ENCODE results near the gene ZNF133. TPM values are rescaled to one million over a fixed set of nuclear protein-coding genes. Genes with fewer than 3 reads are reported as not detected.

ZNF133 gene
- total and polyA plus RNA-seq, 2 of the 13 experiments (the other 11 are each of a cell fraction or from before 2014, with no cell fraction given) = 23.5 to 26.7 TPM

DNA sequence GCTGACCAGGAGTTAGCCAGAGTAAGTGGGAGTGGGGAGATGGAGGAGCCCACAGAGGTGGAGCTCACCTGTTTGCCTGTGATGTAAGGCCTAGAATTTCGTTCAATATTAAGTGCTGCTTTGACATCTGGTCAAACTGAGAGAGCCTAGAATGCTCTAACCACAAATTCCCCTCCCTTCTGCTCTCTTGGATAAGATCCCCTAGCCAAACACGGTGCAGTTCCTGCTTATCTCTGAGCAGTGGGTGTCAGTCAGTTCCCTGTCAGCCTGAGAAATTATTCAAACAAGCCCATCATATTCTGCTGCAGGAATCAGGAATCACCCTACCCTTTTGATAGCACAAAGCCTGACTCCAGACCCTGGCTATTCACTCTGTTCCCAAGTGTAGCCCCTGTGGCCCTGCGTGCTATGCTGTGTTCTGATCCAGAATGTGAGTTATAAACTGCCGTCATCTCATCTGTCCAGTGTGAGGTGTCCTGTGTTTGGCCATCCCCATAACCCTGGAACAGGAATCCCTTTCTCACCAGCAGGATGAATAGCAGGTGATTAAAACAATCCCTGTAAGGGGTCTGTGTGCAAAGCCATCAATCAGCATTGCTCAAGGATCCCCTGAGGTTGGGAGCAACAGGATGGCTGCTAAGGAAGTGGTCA lies 31.8 kb upstream of the ZNF133 start:
- FAIRE-seq (no peak), DNase-seq (ENCODE audit: low spot score) (no peak), ATAC-seq (no peak)
- Histone ChIP-seq H4K20me1 (ENCODE audit: insufficient read depth, low read length) (no peaks in the 10 kb centered on the region), H3K4me1 (ENCODE audit: insufficient read depth, low read length) (no peaks in the 10 kb centered on the region), H3K27me3 (ENCODE audit: control insufficient read depth in 1 of 2, insufficient read depth in 2 of 2, low read length in 2 of 2) (peaks cover 2 to 34% of the 10 kb centered on the region in 2 experiments; a peak in 3 of 5 replicates), H3K9me3 (ENCODE audit: low read length) (no peaks in the 10 kb centered on the region), H2AFZ (ENCODE audit: low read length) (no peak overlapping the region), H3K9ac (ENCODE audit: insufficient read depth, low read depth, low read length) (no peak overlapping the region), H3K4me3 (replicated peaks in 1 of 3; ENCODE audit: insufficient read depth in 1 of 3, low read depth in 2 of 3, low read length in 3 of 3) (no peak overlapping the region), H3K79me2 (ENCODE audit: insufficient read depth, low read length) (no peaks in the 10 kb centered on the region), H3K4me2 (ENCODE audit: low read depth, low read length) (no peak overlapping the region), H3K36me3 (replicated peaks in 1 of 2; ENCODE audit: control insufficient read depth in 1 of 2, insufficient read depth in 2 of 2, low read length in 2 of 2) (no peaks in the 10 kb centered on the region), H3K27ac (ENCODE audit: extremely low read length, insufficient read depth, low read length) (no peak overlapping the region)
- WGBS (ENCODE audit: low lambda C conversion rate) = 31% methylated on average over 4 of the region's 4 CpGs
- in situ Hi-C loops (cut with HindIII; ENCODE audit: extremely low pct_ligation_motif_present, low pct_unique_long_range_greater_than_20kb) (loop anchor here (25.0 kb wide), 1 partner anchor 194 kb away; the partner anchor contains the start of gene OVOL2), intact Hi-C loops (cut with micrococcal nuclease; ENCODE audit: unreplicated experiment) (no loop called here)
- ChIA-PET POLR2A (no interaction called here), CTCF (ENCODE audit: low intra/inter-chr PET ratio, low total read pairs) (no interaction called here)
- BruUV-seq (replicated peaks) = no TSS peak
- no peak for TF ChIP-seq ZNF841 (CRISPR knock-in tag; IDR thresholded peaks at IDR 0.05; ENCODE audit: borderline replicate concordance)
- no peak for TF ChIP-seq ZNF282 (IDR thresholded peaks at IDR 0.05; ENCODE audit: partially characterized antibody)
- no peak for TF ChIP-seq SETDB1 (CRISPR knock-in tag; IDR thresholded peaks at IDR 0.05; ENCODE audit: borderline replicate concordance)
- TF ChIP-seq, protein P1, sequence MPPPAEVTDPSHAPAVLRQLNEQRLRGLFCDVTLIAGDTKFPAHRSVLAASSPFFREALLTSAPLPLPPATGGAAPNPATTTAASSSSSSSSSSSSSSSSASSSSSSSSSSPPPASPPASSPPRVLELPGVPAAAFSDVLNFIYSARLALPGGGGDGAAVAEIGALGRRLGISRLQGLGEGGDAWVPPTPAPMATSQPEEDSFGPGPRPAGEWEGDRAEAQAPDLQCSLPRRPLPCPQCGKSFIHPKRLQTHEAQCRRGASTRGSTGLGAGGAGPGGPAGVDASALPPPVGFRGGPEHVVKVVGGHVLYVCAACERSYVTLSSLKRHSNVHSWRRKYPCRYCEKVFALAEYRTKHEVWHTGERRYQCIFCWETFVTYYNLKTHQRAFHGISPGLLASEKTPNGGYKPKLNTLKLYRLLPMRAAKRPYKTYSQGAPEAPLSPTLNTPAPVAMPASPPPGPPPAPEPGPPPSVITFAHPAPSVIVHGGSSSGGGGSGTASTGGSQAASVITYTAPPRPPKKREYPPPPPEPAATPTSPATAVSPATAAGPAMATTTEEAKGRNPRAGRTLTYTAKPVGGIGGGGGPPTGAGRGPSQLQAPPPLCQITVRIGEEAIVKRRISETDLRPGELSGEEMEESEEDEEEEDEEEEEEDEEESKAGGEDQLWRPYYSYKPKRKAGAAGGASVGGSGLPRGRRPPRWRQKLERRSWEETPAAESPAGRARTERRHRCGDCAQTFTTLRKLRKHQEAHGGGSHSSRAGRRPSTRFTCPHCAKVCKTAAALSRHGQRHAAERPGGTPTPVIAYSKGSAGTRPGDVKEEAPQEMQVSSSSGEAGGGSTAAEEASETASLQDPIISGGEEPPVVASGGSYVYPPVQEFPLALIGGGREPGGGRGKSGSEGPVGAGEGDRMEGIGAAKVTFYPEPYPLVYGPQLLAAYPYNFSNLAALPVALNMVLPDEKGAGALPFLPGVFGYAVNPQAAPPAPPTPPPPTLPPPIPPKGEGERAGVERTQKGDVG (CRISPR knock-in tag; IDR thresholded peaks at IDR 0.05; ENCODE audit: borderline replicate concordance) = no peak
- no peak for TF ChIP-seq ZBTB20 (CRISPR knock-in tag; IDR thresholded peaks at IDR 0.05; ENCODE audit: borderline replicate concordance, low read depth)
- no peak for TF ChIP-seq SOX13 (IDR thresholded peaks at IDR 0.05)
- no peak for TF ChIP-seq SOX13 (CRISPR knock-in tag; conservative IDR thresholded peaks at IDR 0.05 in 1 of 2, IDR thresholded peaks at IDR 0.05 in 1 of 2)
- TF ChIP-seq GZF1 (CRISPR knock-in tag; IDR thresholded peaks at IDR 0.05) = no peak
- no peak for TF ChIP-seq PHF5A (CRISPR knock-in tag; IDR thresholded peaks at IDR 0.05; ENCODE audit: low read depth, unreplicated experiment)
- no peak for TF ChIP-seq FUBP1 (CRISPR knock-in tag; IDR thresholded peaks at IDR 0.05; ENCODE audit: borderline replicate concordance)
- TF ChIP-seq, protein P2, sequence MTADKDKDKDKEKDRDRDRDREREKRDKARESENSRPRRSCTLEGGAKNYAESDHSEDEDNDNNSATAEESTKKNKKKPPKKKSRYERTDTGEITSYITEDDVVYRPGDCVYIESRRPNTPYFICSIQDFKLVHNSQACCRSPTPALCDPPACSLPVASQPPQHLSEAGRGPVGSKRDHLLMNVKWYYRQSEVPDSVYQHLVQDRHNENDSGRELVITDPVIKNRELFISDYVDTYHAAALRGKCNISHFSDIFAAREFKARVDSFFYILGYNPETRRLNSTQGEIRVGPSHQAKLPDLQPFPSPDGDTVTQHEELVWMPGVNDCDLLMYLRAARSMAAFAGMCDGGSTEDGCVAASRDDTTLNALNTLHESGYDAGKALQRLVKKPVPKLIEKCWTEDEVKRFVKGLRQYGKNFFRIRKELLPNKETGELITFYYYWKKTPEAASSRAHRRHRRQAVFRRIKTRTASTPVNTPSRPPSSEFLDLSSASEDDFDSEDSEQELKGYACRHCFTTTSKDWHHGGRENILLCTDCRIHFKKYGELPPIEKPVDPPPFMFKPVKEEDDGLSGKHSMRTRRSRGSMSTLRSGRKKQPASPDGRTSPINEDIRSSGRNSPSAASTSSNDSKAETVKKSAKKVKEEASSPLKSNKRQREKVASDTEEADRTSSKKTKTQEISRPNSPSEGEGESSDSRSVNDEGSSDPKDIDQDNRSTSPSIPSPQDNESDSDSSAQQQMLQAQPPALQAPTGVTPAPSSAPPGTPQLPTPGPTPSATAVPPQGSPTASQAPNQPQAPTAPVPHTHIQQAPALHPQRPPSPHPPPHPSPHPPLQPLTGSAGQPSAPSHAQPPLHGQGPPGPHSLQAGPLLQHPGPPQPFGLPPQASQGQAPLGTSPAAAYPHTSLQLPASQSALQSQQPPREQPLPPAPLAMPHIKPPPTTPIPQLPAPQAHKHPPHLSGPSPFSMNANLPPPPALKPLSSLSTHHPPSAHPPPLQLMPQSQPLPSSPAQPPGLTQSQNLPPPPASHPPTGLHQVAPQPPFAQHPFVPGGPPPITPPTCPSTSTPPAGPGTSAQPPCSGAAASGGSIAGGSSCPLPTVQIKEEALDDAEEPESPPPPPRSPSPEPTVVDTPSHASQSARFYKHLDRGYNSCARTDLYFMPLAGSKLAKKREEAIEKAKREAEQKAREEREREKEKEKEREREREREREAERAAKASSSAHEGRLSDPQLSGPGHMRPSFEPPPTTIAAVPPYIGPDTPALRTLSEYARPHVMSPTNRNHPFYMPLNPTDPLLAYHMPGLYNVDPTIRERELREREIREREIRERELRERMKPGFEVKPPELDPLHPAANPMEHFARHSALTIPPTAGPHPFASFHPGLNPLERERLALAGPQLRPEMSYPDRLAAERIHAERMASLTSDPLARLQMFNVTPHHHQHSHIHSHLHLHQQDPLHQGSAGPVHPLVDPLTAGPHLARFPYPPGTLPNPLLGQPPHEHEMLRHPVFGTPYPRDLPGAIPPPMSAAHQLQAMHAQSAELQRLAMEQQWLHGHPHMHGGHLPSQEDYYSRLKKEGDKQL (CRISPR knock-in tag; IDR thresholded peaks at IDR 0.05; ENCODE audit: low read depth) = no peak
- TF ChIP-seq ATAD3A (CRISPR knock-in tag; IDR thresholded peaks at IDR 0.05) = no peak
